Gastrocnemius medialis (tissue), 4 donors: ENCODE measurements around the gene TPCN1. TPM values are rescaled to one million over a fixed set of nuclear protein-coding genes. Genes with fewer than 3 reads are reported as not detected.

Experiments used
- ATAC-seq, 2 donors: fragments of 150-250 bp; one replicate each; pipeline ENCODE4 v1.9.1; 2016
- DNase-seq, 2 donors: peaks; one replicate each; pipeline ENCODE4 v3.0.0-alpha.2; 2019
- H3K27ac ChIP-seq, 4 donors: fragments of 200-600 bp; sonication (generic); 1 replicate in 1 of 4; 2 replicates in 3 of 4; pipeline ENCODE4 v1.5.1; 2016 to 2018; ENCODE audit warnings: mild to moderate bottlenecking in 2 of 4, moderate library complexity in 1 of 4
- H3K27me3 ChIP-seq, 3 donors: fragments of 200-600 bp; sonication (generic) in 2 of 3; 1 replicate in 1 of 3; 2 replicates in 2 of 3; pipeline versions ENCODE4 v1.5.1 to v1.6.0; 2016 to 2019; ENCODE audit warnings: mild to moderate bottlenecking in 1 of 3, moderate library complexity in 1 of 3
- H3K36me3 ChIP-seq, 2 donors: fragments of 200-600 bp; sonication (generic) in 1 of 2; one replicate each; pipeline ENCODE4 v1.5.1; 2017 to 2018
- H3K4me1 ChIP-seq, 2 donors: fragments of 200-600 bp; sonication (generic) in 1 of 2; one replicate each; pipeline ENCODE4 v1.5.1; 2016 to 2017; ENCODE audit warnings: mild to moderate bottlenecking in 2 of 2
- H3K4me3 ChIP-seq, 4 donors: fragments of 200-600 bp; sonication (generic) in 3 of 4; 1 replicate in 1 of 4; 2 replicates in 3 of 4; pipeline ENCODE4 v1.5.1; 2016 to 2019; ENCODE audit warnings: mild to moderate bottlenecking in 2 of 4
- H3K9me3 ChIP-seq, 3 donors: fragments of 200-600 bp; sonication (generic) in 2 of 3; 1 replicate in 1 of 3; 2 replicates in 2 of 3; pipeline ENCODE4 v1.5.1; 2016 to 2019
- POLR2A ChIP-seq, 2 donors: fragments of 450-650 bp; IDR thresholded peaks; one replicate each; pipeline ENCODE4 v1.6.1; 2017; ENCODE audit warnings: antibody characterized with exemption in 2 of 2, mild to moderate bottlenecking in 2 of 2, moderate library complexity in 2 of 2
- in situ Hi-C, 4 donors: fragments of 200-750 bp; cut with MboI; loops; one replicate each; pipeline versions ENCODE4 v1.15.0 to v1.8.0; 2017; ENCODE audit warnings: low sequenced_read_pairs in 4 of 4
- intact Hi-C: fragments of 100-400 bp; cut with DNase I; formaldehyde crosslinking; loops from one replicate; pipeline ENCODE4 v1.15.1; 2023; ENCODE audit warnings: low total_unique reads
- total RNA-seq, 4 donors: library from RNA; depleted of rRNA; stranded (reverse); fragments of >200 nt; gene quantifications; one replicate each; pipeline versions ENCODE4 v1.1.0 to v1.2.3, GENCODE V29; 2016
- TF ChIP-seq, protein P1 (sequence below), 5 experiments: fragments of 450-650 bp in 3 of 5; fragments of 200-600 bp in 2 of 5; sonication (generic) in 2 of 5; IDR thresholded peaks in 4 of 5; conservative IDR thresholded peaks in 1 of 5; 1 replicate in 4 of 5; 2 replicates in 1 of 5; pipeline ENCODE4 v1.5.1; 2016 to 2019; ENCODE audit warnings: antibody characterized with exemption in 5 of 5, mild to moderate bottlenecking in 3 of 5, moderate library complexity in 3 of 5

Gene TPCN1
- total RNA-seq, 4 donors from 2014 or later = 21.4 to 27.0 (median 25.4) TPM

DNA sequence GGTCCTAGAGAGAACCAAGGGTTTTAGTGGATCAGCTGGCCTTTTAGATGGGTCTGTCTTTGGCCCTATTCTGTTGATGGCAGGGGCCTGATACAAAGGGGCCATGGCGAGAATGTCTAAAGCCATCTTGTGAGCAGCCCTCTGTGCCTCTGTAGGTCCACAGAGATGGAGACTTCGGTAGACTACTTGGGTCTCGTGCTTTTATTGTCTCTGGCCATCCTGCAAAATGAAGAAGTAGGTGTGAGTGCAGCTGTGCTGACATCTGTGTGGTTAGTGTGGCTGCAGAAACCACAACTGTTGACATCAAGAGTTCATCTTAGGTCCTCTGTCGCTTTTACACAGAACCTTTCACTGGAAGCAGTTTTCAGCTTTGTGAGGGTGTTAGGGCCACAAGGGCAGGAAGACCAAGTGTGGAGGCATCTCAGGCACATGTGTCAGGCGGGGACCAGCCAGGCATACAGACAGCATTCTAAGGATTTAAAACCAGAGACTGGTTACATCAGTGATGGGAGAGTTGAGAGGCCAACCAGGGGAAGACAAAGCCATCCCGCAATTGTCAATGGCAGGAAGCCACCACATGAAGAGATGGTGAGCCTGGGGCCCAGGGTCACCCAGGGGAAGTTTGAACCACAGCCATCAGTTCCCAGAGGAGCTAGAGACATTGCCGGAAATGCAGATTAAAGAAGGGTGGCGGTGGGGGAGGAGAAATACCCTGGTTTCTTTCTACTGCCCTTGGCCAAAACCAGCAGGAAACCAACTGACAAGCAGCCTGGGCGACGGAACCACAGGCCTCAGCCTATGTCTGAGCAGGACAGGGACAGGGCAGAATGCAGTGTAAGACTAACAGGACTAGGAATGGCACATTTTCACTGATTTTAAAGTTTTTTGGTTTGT is 13.0 kb upstream of the TPCN1 start:
- Histone ChIP-seq H3K4me3 (no peak overlapping the region), H3K36me3 (no peaks in the 10 kb centered on the region), H3K27ac (peak overlapping the region in 3 of 4 donors; percentile 6 to 39 (median 38)), H3K27me3 (no peaks in the 10 kb centered on the region), H3K4me1 (peaks cover 14 to 15% of the 10 kb centered on the region in 2 donors), H3K9me3 (no peaks in the 10 kb centered on the region)
- intact Hi-C loops (no loop called here), in situ Hi-C loops (no loop called here)
- DNase-seq (peak in 1 of 2 donors; percentile 38), ATAC-seq (peak; percentile 16 to 29)
- TF ChIP-seq, protein P1, sequence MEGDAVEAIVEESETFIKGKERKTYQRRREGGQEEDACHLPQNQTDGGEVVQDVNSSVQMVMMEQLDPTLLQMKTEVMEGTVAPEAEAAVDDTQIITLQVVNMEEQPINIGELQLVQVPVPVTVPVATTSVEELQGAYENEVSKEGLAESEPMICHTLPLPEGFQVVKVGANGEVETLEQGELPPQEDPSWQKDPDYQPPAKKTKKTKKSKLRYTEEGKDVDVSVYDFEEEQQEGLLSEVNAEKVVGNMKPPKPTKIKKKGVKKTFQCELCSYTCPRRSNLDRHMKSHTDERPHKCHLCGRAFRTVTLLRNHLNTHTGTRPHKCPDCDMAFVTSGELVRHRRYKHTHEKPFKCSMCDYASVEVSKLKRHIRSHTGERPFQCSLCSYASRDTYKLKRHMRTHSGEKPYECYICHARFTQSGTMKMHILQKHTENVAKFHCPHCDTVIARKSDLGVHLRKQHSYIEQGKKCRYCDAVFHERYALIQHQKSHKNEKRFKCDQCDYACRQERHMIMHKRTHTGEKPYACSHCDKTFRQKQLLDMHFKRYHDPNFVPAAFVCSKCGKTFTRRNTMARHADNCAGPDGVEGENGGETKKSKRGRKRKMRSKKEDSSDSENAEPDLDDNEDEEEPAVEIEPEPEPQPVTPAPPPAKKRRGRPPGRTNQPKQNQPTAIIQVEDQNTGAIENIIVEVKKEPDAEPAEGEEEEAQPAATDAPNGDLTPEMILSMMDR (IDR thresholded peaks at IDR 0.05 in 4 of 5, conservative IDR thresholded peaks at IDR 0.05 in 1 of 5) = no peak
- no peak for TF ChIP-seq POLR2A (IDR thresholded peaks at IDR 0.05)

DNA sequence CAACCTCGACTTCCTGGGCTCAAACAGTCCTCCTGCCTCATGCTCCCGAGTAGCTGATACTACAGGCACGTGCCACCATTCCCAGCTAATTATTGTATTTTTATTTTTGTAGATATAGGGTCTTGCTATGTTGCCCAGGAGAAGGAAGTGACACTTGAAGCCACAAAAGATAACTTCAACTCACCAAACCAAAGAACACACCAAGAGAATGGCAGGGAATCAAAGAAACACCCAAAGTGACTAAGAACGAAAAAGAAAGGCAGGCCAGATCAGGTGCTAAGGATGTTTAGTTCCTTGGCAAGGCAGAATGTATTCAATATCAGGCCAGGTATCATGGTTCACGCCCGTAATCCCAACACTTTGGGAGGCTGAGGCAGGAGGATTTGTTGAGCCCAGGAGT is 10.1 kb upstream of the TPCN1 start:
- H3K9me3 ChIP-seq = no peaks in the 10 kb centered on the region
- H3K27me3 ChIP-seq = no peaks in the 10 kb centered on the region
- no peak overlapping the region for H3K27ac ChIP-seq
- ATAC-seq = no peak
- intact Hi-C loops (no loop called here), in situ Hi-C loops (no loop called here)
- no peaks in the 10 kb centered on the region for H3K36me3 ChIP-seq
- no peak for TF ChIP-seq POLR2A (IDR thresholded peaks at IDR 0.05)
- TF ChIP-seq, protein P1 (IDR thresholded peaks at IDR 0.05 in 4 of 5, conservative IDR thresholded peaks at IDR 0.05 in 1 of 5) = no peak
- no peak for DNase-seq
- H3K4me3 ChIP-seq = no peak overlapping the region
- no peaks in the 10 kb centered on the region for H3K4me1 ChIP-seq

DNA sequence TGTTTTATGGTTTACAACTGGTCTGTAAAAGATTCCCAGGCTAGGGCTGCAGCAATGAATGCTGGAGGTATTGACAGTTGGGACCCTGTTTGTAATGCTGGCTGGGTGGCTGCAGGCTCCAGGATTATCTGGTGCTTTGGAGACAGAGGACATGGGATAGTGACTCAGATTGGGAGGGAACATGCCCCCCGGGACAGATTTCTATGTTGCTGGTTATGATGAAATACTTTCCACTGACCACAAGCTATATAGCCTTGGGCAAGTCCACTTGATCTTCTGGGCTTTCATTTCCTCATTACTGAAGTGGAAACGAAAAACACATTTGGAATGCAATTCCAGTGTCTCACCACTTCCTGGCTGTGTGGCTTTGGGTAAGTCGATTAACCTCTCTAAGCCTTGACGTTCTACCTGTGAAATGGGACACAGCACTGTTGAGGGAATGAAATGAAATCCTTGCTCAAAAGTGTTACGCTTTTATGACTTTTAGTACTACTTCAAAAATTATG is 6.3 kb upstream of the TPCN1 start:
- DNase-seq (peak; percentile 67 to 81), ATAC-seq (peak; percentile 83 to 88)
- in situ Hi-C loops (no loop called here), intact Hi-C loops (no loop called here)
- no peaks in the 10 kb centered on the region for H3K27me3 ChIP-seq
- no peaks in the 10 kb centered on the region for H3K9me3 ChIP-seq
- peak in 1 of 2 donors; percentile 31 for TF ChIP-seq POLR2A (IDR thresholded peaks at IDR 0.05)
- TF ChIP-seq, protein P1 (IDR thresholded peaks at IDR 0.05 in 4 of 5, conservative IDR thresholded peaks at IDR 0.05 in 1 of 5) = no peak
- H3K27ac ChIP-seq = peak overlapping the region; percentile 40 to 58 (median 44)
- H3K4me1 ChIP-seq = no peaks in the 10 kb centered on the region
- no peaks in the 10 kb centered on the region for H3K36me3 ChIP-seq
- H3K4me3 ChIP-seq = no peak overlapping the region

DNA sequence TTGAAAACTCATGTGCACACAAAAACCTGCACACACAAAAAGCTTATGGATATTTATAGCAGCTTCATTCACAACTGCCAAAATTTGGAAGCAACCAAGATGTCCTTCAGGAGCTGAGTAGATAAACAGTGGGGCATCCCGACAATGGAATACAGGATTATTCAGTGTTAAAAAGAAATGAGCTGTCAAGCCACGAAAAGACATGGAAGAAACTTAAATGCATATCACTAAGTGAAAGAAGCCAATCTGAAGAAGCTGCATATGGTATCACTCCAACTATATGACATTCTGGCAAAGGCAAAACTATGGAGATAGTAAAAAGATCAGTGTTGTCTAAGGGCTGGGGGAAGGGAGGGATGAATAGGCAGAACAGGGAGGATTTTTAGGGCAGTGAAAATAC is 5.2 kb upstream of the TPCN1 start:
- no peak overlapping the region for H3K4me3 ChIP-seq
- no peaks in the 10 kb centered on the region for H3K9me3 ChIP-seq
- DNase-seq = no peak
- H3K36me3 ChIP-seq = no peaks in the 10 kb centered on the region
- TF ChIP-seq, protein P1 (IDR thresholded peaks at IDR 0.05 in 4 of 5, conservative IDR thresholded peaks at IDR 0.05 in 1 of 5) = no peak
- TF ChIP-seq POLR2A (IDR thresholded peaks at IDR 0.05) = no peak
- no peaks in the 10 kb centered on the region for H3K27me3 ChIP-seq
- H3K4me1 ChIP-seq = peaks cover 3 to 6% of the 10 kb centered on the region in 2 donors
- no peak for ATAC-seq
- in situ Hi-C loops = no loop called here
- H3K27ac ChIP-seq = no peak overlapping the region
- intact Hi-C loops = no loop called here
